Memory B cell (primary cell): ENCODE results near the gene IGF2BP2.

Experiments
- ATAC-seq: fragments of 150-1000 bp; cut with Tn5 transposase; 2 replicates; pipeline ENCODE4 v1.10.0; 2021; ENCODE audit warnings: low read depth, mild to moderate bottlenecking, moderate library complexity
- DNase-seq, 2 donors: peaks; one replicate each; pipeline ENCODE4 v3.0.0; 2022; ENCODE audit warnings: low spot score in 2 of 2
- H3K27ac Mint-ChIP-seq: one replicate; pipeline ENCODE4 v1.8.0; 2022; ENCODE audit warnings: mild to moderate bottlenecking, moderate library complexity, mixed read lengths
- H3K27me3 Mint-ChIP-seq: one replicate; pipeline ENCODE4 v1.8.0; 2022; ENCODE audit warnings: mixed read lengths
- H3K36me3 Mint-ChIP-seq: one replicate; pipeline ENCODE4 v1.8.0; 2022; ENCODE audit warnings: mild to moderate bottlenecking, mixed read lengths
- H3K4me1 Mint-ChIP-seq: one replicate; pipeline ENCODE4 v1.8.0; 2022; ENCODE audit warnings: mixed read lengths
- H3K4me3 Mint-ChIP-seq: one replicate; pipeline ENCODE4 v1.8.0; 2022; ENCODE audit warnings: mild to moderate bottlenecking, moderate library complexity, mixed read lengths
- H3K9me3 Mint-ChIP-seq: one replicate; pipeline ENCODE4 v1.8.0; 2022; ENCODE audit warnings: mixed read lengths

Gene IGF2BP2

DNA sequence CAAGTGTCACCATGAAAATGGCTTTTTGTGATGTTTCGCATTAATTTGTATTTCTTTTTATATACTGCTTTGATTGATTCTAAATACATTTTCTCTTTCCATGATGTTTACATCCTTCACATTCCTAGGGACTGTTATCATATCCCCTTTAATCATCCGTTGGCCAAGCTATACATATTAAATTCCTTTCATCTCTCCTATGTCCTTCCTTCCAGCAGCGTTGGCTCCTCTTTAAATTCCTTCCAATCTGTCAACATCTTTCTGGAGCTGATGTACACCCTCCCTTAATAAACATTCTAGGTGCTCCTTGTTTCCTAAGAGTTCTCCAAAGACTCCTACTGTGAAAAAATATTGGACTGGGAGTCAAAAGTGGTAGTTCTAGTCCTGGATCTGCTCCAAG lies 87.8 kb downstream of the IGF2BP2 start:
- DNase-seq, result no peak
- Mint-ChIP-seq H3K4me3 (no peak overlapping the region), H3K27ac (no peak overlapping the region), H3K9me3 (no peaks in the 10 kb centered on the region), H3K27me3 (peaks cover 9% of the 10 kb centered on the region), H3K36me3 (no peaks in the 10 kb centered on the region), H3K4me1 (peaks cover 3% of the 10 kb centered on the region)
- no peak for ATAC-seq

DNA sequence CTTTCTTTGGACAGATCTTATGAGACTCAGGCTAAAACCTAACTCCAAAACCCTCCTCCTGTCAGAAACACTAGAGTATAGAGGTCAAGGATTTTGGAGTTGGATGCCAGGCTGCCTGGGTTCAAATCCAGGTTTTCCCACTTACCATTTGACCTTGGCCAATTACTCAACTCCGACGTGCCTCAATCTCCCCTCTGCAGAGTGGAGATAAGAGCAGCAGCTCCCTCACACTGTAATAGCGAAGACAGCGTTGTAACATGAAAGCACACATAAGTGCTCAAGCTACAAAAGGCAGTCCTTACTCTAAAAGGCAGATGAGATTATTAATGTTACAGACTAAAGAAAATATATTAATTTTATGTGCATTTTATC lies 90.1 kb downstream of the IGF2BP2 start:
- Mint-ChIP-seq H3K4me1 (peaks cover 3% of the 10 kb centered on the region), H3K27ac (no peak overlapping the region), H3K36me3 (no peaks in the 10 kb centered on the region), H3K4me3 (no peak overlapping the region), H3K9me3 (no peaks in the 10 kb centered on the region), H3K27me3 (peaks cover 7% of the 10 kb centered on the region)
- ATAC-seq, result no peak
- no peak for DNase-seq

DNA sequence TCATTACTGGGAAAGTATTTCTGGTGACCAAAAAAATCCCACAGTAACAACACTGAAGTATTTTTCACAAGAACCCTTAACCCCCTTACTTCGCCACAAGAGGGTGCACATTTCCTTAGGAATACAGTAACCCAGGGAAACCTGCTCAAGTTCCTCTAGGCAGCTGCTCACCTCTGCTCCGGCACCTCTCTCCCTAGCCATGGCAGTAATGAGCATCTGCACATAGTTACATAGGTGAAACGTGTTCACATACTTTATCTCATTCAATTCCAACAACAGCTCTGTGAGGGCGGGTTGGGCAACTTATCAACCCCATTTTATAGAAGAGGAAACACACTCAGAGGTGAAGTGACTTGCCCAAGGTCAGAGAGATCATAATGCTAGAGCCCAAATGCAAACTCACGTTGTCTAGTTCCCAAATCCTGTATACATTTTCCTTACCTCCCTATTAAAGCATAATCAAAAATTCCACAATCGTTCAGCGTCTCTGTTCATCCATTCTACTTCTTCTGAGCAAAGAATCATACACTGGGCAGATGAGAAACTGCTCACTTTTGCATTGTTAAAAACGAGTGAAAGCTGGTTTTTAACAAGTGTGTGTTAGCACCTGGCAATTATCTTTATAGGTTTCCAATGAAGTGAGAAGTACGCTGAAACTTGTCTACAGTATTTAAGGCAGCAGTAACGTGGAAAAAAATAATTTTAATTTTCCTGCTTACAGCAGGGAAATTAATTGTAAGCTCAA lies 90.7 kb downstream of the IGF2BP2 start:
- no peak for ATAC-seq
- Mint-ChIP-seq H3K4me3 (no peak overlapping the region), H3K27me3 (peaks cover 7% of the 10 kb centered on the region), H3K9me3 (no peaks in the 10 kb centered on the region), H3K36me3 (no peaks in the 10 kb centered on the region), H3K27ac (no peak overlapping the region), H3K4me1 (peaks cover 3% of the 10 kb centered on the region)
- no peak for DNase-seq

DNA sequence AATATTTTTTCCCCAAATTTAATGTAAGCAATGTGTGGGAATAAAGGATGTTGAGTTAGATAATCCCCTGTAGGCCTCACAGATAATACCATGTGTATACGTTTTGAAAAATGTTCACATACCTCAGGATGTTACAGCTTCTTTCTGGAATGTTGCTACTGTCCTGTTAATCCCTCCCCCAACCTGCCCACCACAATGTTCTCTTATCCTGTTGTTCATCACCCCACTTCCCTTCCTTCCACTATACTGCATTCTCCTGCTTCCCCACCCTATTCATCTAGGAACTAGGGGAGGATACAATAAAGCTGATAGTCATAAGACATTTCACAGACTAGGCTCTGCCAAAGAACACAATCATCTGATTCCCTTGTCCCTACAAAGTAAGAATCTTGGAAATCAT lies 92.1 kb downstream of the IGF2BP2 start:
- H3K4me3 Mint-ChIP-seq, result no peak overlapping the region
- ATAC-seq, result no peak
- peaks cover 7% of the 10 kb centered on the region for H3K27me3 Mint-ChIP-seq
- H3K9me3 Mint-ChIP-seq, result no peaks in the 10 kb centered on the region
- no peak for DNase-seq
- no peaks in the 10 kb centered on the region for H3K36me3 Mint-ChIP-seq
- H3K27ac Mint-ChIP-seq, result no peak overlapping the region
- H3K4me1 Mint-ChIP-seq, result peaks cover 3% of the 10 kb centered on the region

DNA sequence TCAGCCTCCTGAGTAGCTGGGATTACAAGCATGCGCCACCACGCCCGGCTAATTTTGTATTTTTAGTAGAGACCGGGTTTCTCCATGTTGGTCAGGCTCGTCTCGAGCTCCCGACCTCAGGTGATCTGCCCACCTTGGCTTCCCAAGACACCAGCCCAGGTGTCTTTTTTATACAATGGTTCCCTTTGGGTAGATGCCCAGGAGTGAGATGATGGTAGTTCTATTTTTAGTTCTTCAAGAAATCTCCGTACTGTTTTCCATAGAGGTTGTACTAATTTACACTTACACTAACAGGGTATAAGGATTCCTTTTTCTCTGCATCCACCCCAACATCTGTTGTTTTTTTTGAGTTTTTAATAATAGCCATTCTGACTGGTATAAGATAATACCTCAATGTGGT lies 94.3 kb downstream of the IGF2BP2 start:
- Mint-ChIP-seq H3K4me1 (peaks cover 3% of the 10 kb centered on the region), H3K36me3 (no peaks in the 10 kb centered on the region), H3K27ac (no peak overlapping the region), H3K27me3 (peaks cover 10% of the 10 kb centered on the region), H3K9me3 (no peaks in the 10 kb centered on the region), H3K4me3 (no peak overlapping the region)
- no peak for ATAC-seq
- DNase-seq, result no peak

DNA sequence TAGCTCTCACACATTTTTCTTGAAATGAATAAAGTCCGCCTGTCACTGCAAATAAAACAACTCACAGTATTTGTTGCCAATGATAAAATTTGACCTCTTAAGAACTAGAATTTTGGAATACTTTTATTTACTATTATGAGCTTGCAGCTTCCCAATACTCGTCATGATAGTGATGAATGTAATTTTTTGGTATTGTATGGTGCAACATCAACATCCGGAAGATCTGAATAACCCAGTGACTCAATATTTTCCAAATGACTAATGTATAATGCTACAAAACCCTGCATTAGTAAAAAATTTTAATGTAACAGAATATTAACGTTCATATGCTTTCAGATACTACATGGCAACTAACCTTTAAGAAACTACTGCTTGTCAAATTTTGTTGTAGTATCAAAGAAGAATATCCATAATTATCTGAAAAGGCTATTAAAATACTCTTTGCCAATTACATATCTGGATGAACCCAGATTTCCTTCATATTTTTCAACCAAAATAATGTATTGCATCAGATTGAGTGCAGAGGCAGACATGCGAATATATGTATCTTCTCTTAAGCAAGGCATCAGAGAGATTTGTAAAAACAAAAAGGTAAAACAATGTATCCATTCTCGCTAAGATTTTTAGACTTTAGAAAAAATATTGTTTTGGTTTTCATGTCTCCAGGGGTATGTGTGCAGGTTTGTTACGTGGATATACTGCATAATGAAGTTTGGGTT lies 95.3 kb downstream of the IGF2BP2 start:
- H3K4me3 Mint-ChIP-seq, result no peak overlapping the region
- ATAC-seq (no peak), DNase-seq (no peak)
- peaks cover 16% of the 10 kb centered on the region for H3K27me3 Mint-ChIP-seq
- no peaks in the 10 kb centered on the region for H3K9me3 Mint-ChIP-seq
- H3K27ac Mint-ChIP-seq, result no peak overlapping the region
- peaks cover 3% of the 10 kb centered on the region for H3K4me1 Mint-ChIP-seq
- no peaks in the 10 kb centered on the region for H3K36me3 Mint-ChIP-seq

DNA sequence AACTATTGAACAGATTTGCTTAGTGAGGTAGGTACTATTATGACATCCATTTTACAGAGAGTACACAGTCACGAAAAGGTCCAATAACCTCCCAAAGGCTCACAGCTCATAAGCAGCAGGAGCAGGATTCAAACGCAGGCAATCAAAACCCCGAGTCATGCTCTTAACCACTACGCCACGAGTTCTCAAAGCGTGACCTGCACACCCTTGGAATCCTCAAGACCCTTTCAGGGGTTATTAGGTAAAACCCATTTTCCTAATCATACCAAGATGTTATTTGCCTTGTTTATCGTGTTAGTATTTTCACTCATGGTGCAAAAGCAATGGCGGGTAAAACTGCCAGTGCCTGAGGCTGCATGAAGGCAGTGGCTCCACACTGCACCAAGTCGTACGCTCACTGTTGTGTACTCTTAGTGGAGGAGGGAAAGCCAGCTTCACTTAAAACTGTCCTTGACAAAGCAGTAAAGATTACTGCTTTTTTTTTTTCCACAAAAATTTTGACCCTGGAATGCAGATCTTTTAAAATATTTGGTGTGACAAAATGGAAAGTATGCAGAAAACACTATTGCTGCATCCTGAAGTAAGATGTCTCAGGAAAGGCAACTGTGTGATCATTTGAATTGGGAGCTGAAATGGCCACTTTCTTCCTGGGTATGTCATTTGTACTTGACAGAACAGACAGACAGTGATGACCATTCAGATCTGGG lies 96.1 kb downstream of the IGF2BP2 start:
- H3K27ac Mint-ChIP-seq, result no peak overlapping the region
- no peak for DNase-seq
- no peaks in the 10 kb centered on the region for H3K4me1 Mint-ChIP-seq
- no peak overlapping the region for H3K4me3 Mint-ChIP-seq
- no peaks in the 10 kb centered on the region for H3K9me3 Mint-ChIP-seq
- peaks cover 12% of the 10 kb centered on the region for H3K27me3 Mint-ChIP-seq
- H3K36me3 Mint-ChIP-seq, result no peaks in the 10 kb centered on the region
- ATAC-seq, result no peak

DNA sequence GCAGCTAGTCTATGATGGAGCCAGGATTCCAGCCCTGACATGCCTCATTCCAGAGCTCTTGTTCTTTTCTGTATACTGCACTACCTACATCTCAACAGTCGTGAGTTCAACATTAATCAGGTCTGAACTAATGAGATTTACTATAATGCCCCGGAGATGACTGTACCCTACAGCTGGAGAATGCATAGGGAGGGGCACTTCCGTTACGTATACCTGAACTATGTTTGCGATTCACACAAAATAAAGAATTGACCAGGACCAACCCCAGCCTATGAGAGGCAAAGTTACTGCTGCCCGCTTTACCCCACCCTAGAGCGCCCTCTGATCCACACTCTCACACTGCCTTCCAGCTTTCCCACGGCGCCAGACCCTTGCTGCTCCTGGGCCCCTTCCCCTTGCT lies 97.0 kb downstream of the IGF2BP2 start:
- DNase-seq, result no peak
- Mint-ChIP-seq H3K4me3 (no peak overlapping the region), H3K27me3 (peaks cover 12% of the 10 kb centered on the region), H3K9me3 (no peaks in the 10 kb centered on the region), H3K4me1 (no peaks in the 10 kb centered on the region), H3K36me3 (no peaks in the 10 kb centered on the region), H3K27ac (no peak overlapping the region)
- no peak for ATAC-seq

DNA sequence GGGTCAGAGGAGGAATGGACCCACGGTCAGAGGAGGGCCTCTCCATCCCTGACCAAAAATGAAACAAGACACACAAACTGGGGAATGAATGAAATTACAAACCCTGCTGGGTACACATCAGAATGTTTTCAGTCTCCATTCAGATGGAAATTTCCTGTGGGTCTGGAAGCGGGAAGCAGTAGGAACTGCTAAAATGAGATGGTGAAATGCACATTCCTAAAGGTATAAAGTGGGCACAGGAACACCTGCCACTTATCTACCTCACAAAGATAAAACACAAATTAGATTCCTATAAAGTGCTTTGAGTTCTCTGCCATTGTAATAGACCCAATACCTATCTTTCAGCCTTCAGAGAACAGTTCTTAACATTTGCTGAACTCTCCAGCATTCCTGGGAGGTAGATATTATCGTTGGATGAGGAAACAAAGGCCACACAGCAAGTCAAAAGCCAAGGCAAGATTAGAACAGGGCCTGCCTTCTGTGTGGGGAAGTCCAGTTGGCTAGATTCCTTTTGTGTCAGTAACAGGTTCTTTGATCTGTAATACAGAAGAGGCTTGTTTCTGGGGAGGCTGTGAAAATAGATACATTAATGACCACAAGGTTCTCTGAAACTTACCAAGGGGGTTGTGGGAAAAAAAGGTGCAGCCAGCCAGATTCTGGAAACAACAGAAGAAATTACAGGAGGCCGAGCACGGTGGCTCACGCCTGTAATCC lies 98.4 kb downstream of the IGF2BP2 start:
- H3K4me3 Mint-ChIP-seq, result no peak overlapping the region
- H3K36me3 Mint-ChIP-seq, result no peaks in the 10 kb centered on the region

DNA sequence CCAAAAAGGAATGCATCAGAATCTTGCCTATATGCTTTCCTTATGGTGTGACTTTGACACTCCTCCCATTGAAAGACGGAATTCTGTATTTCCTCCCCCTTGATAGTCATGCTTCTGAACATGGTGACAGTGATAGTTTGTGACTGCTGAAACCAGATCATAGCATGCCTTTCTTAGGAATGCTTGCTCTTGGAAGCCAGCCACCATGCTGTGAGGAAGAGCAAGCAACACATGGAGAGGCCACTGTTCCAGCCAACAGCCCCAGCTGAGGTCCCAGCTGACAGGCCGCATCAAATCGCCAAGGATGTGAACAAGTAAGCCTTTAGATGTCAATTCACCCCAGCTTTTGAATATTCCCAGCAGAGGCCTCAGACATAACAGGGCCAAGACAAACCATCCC lies 100.1 kb downstream of the IGF2BP2 start:
- Mint-ChIP-seq H3K27ac (no peak overlapping the region), H3K27me3 (peaks cover 11% of the 10 kb centered on the region), H3K4me1 (no peaks in the 10 kb centered on the region), H3K4me3 (no peak overlapping the region), H3K9me3 (no peaks in the 10 kb centered on the region), H3K36me3 (no peaks in the 10 kb centered on the region)
- DNase-seq, result no peak
- ATAC-seq, result no peak

More for the DNA sequence above, 98.4 kb downstream of the IGF2BP2 start:
- Mint-ChIP-seq H3K4me1 (no peaks in the 10 kb centered on the region), H3K27me3 (peaks cover 11% of the 10 kb centered on the region), H3K9me3 (no peaks in the 10 kb centered on the region), H3K27ac (no peak overlapping the region)
- ATAC-seq, result no peak
- no peak for DNase-seq

DNA sequence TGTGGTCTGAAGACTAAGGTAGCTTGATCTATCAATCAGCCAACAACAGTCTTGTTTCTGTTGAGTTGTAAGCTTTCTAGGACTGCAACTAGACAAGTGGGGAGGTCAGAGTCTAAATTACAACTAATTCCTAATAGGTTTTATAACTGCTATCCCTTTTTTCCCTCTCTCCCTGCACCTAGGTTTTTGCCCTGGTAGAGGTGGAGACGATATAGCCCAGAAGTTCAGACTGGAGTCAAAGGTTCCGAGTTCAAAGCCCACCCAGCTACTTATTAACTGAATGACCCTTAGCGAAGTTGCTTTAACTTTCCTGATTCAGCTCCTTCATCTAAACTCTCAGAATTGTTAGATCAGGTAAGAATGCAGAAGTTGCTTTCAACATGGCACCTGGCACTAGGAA lies 100.6 kb downstream of the IGF2BP2 start:
- Mint-ChIP-seq H3K27ac (no peak overlapping the region), H3K4me1 (no peaks in the 10 kb centered on the region), H3K9me3 (no peaks in the 10 kb centered on the region), H3K4me3 (no peak overlapping the region), H3K36me3 (no peaks in the 10 kb centered on the region), H3K27me3 (peaks cover 11% of the 10 kb centered on the region)
- ATAC-seq (no peak), DNase-seq (no peak)

DNA sequence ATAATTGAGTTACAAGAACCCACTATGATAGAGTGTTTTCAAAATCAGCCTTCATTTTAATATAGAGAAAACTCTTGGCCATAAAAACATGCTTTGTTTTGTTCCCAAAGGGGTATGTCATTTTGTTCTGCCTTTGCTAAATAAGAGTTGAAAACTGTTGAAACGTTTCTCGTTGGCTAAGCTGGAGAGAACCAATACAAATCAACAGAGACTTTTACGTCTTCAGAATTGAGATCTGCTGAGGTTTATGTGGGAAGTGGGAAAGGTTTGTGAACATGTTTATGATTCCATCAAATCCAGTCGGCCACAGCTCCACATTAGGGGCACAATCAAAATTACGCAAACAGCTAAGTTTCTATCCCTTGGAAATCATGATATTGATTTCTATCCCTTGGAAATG lies 102.0 kb downstream of the IGF2BP2 start:
- Mint-ChIP-seq H3K9me3 (no peaks in the 10 kb centered on the region), H3K4me1 (no peaks in the 10 kb centered on the region), H3K27me3 (peaks cover 16% of the 10 kb centered on the region), H3K27ac (no peak overlapping the region), H3K36me3 (no peaks in the 10 kb centered on the region), H3K4me3 (no peak overlapping the region)
- DNase-seq, result no peak
- ATAC-seq, result no peak

DNA sequence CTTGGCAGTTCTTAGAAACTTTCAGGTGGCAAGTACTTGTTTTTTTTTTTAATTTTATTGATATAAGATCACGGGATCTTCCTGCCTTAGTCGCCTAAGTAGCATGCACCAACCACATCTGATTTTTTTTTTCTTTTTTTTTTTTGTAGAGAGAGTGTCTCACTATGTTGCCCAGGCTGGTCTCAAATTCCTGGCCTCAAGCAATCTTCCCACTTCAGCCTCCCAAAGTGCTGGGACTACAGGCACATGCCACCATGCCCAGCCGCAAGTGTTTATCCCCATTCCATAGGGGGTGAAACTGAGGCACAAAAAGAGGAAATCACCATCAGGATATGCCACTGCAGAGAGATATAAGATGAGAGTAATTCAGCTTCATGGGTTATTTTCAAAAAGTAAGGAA lies 102.9 kb downstream of the IGF2BP2 start:
- H3K36me3 Mint-ChIP-seq, result no peaks in the 10 kb centered on the region
- H3K27me3 Mint-ChIP-seq, result peaks cover 14% of the 10 kb centered on the region
- no peak overlapping the region for H3K4me3 Mint-ChIP-seq
- no peaks in the 10 kb centered on the region for H3K9me3 Mint-ChIP-seq
- ATAC-seq (no peak), DNase-seq (no peak)
- H3K27ac Mint-ChIP-seq, result no peak overlapping the region
- no peaks in the 10 kb centered on the region for H3K4me1 Mint-ChIP-seq

DNA sequence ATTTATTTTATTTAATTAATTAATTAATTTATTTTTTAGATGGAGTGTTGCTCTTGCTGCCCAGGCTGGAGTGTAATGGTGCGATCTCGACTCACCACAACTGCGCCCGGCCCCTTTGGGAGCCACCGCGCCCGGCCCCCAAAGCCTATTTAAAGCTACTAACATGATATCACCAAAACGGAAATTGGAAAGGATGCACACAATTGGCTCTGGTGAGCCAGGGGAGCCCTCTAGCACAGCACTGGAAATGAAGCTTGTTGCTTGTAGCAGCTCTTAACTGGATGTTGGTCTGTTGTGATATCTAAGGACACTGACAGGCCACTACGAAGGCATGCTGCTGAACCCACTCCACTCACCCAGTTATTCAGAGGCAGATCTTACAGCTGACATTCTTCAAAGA lies 104.5 kb downstream of the IGF2BP2 start:
- no peak for ATAC-seq
- no peak overlapping the region for H3K4me3 Mint-ChIP-seq
- H3K36me3 Mint-ChIP-seq, result no peaks in the 10 kb centered on the region
- H3K27ac Mint-ChIP-seq, result no peak overlapping the region
- no peak for DNase-seq
- no peaks in the 10 kb centered on the region for H3K4me1 Mint-ChIP-seq
- no peaks in the 10 kb centered on the region for H3K9me3 Mint-ChIP-seq
- peaks cover 12% of the 10 kb centered on the region for H3K27me3 Mint-ChIP-seq
